ENCODE data around the gene TMEM169. TPM values are rescaled to one million over a fixed set of nuclear protein-coding genes. Genes with fewer than 3 reads are reported as not detected.

TMEM169 gene
- total RNA-seq, 2 donors from 2014 or later: 1.1 to 3.8 TPM

GRCh38 chr2:216151313-216152025, 69.8 kb downstream of the TMEM169 start:
- Histone ChIP-seq H3K27ac (ENCODE audit: low read depth, low read length) (no peak overlapping the region), H3K9me3 (ENCODE audit: control insufficient read depth, low read length) (no peaks in the 10 kb centered on the region), H3K9ac (ENCODE audit: extremely low read depth, low read length, poor library complexity, severe bottlenecking) (no peak overlapping the region), H3K4me3 (ENCODE audit: low read length) (no peak overlapping the region), H3K4me1 (ENCODE audit: control insufficient read depth, insufficient read depth, low read length) (peaks cover 10% of the 10 kb centered on the region), H3K27me3 (ENCODE audit: control insufficient read depth, insufficient read depth, low read length, poor library complexity, severe bottlenecking) (no peaks in the 10 kb centered on the region), H3K36me3 (ENCODE audit: control insufficient read depth, insufficient read depth, low read length) (peaks cover 100% of the 10 kb centered on the region)
- Mint-ChIP-seq H3K9me3 (no peaks in the 10 kb centered on the region), H3K36me3 (ENCODE audit: low read depth) (peaks cover 86% of the 10 kb centered on the region), H3K27ac (peak overlapping the region; percentile 54), H3K27me3 (ENCODE audit: insufficient read depth) (no peaks in the 10 kb centered on the region), H3K4me3 (no peak overlapping the region), H3K4me1 (peaks cover 30% of the 10 kb centered on the region)
- peak; percentile 41 for TF ChIP-seq CTCF (conservative IDR thresholded peaks at IDR 0.05)
- DNase-seq: no peak
- WGBS, 2 experiments (ENCODE audit: insufficient coverage in 1 of 2, insufficient read length in 1 of 2): 96% methylated on average over 7 of the region's 7 CpGs

Other genes with a start within 250 kb of the TMEM169 start
- gene MREG, start 68.4 kb upstream of the TMEM169 start, total RNA-seq: 10 to 100 TPM; 13.0 to 17.8 TPM
- gene PECR, start 110 bp upstream of the TMEM169 start, total RNA-seq: 10 to 100 TPM; 12.5 to 17.0 TPM
- 100 to 1,000 TPM; 492 to 493 TPM for gene XRCC5, start 27.4 kb downstream of the TMEM169 start, total RNA-seq

Data from endodermal cell (in vitro differentiated cells).